GM18873 (cell line): ENCODE results near the gene OAS3.
"Not testable (repeated sequence)": the region's sequence is repeated elsewhere in the genome, so short reads cannot be mapped to it uniquely, and the experiment has no call there.

ENCODE experiments used
- ATAC-seq: cut with Tn5 transposase; IDR thresholded peaks from one replicate; pipeline ENCODE4 v1.9.1; 2021; ENCODE audit warnings: mild to moderate bottlenecking, moderate library complexity, moderate number of reproducible peaks; ENCODE audit not compliant: unreplicated experiment, low FRiP score

OAS3 gene

GRCh38 chr12:112919121-112919520 is 19.2 kb upstream of the OAS3 start:
- ATAC-seq, result no peak

- ATAC-seq, result no peak
Observed at GRCh38 chr12:112924986-112925385, 13.3 kb upstream of the OAS3 start.

- not testable (repeated sequence) for ATAC-seq
Observed at GRCh38 chr12:112926416-112927033, 11.7 kb upstream of the OAS3 start.

GRCh38 chr12:112927475-112927874 is 10.8 kb upstream of the OAS3 start:
- ATAC-seq, result no peak

- ATAC-seq, result no peak
Observed at GRCh38 chr12:112927925-112928324, 10.3 kb upstream of the OAS3 start.

GRCh38 chr12:112928978-112929377 is 9.3 kb upstream of the OAS3 start:
- no peak for ATAC-seq

GRCh38 chr12:112929715-112930114 is 8.6 kb upstream of the OAS3 start:
- ATAC-seq, result no peak

GRCh38 chr12:112930350-112930749 is 7.9 kb upstream of the OAS3 start:
- ATAC-seq, result no peak

GRCh38 chr12:112932485-112933128 is 5.7 kb upstream of the OAS3 start:
- ATAC-seq, result no peak

GRCh38 chr12:112933129-112933505 is 5.2 kb upstream of the OAS3 start:
- ATAC-seq, result no peak

- ATAC-seq, result no peak
Observed at GRCh38 chr12:112936264-112936663, 2.0 kb upstream of the OAS3 start.

- no peak for ATAC-seq
Observed at GRCh38 chr12:112936927-112937326, 1.3 kb upstream of the OAS3 start.

GRCh38 chr12:112938751-112939150 is 477 bp downstream of the OAS3 start:
- ATAC-seq, result no peak

GRCh38 chr12:112939761-112940381 is 1.6 kb downstream of the OAS3 start:
- ATAC-seq, result no peak

- ATAC-seq, result no peak
Observed at GRCh38 chr12:112941528-112942335, 3.5 kb downstream of the OAS3 start.

- ATAC-seq, result no peak
Observed at GRCh38 chr12:112942572-112942971, 4.3 kb downstream of the OAS3 start.

GRCh38 chr12:112944024-112944690 is 5.9 kb downstream of the OAS3 start:
- ATAC-seq, result no peak

GRCh38 chr12:112945515-112945914 is 7.2 kb downstream of the OAS3 start:
- ATAC-seq, result no peak

GRCh38 chr12:112946236-112947000 is 8.1 kb downstream of the OAS3 start:
- no peak for ATAC-seq

GRCh38 chr12:112947314-112947713 is 9.0 kb downstream of the OAS3 start:
- ATAC-seq, result no peak
